ENCODE results near the gene NDUFA11.

- TF ChIP-seq CTCF (IDR thresholded peaks at IDR 0.05; ENCODE audit: borderline replicate concordance, extremely low read depth, low read length, poor library complexity, severe bottlenecking) (no peak), EZH2 (IDR thresholded peaks at IDR 0.05; ENCODE audit: borderline replicate concordance, low read depth, low read length, severe bottlenecking) (no peak)
These were observed 21.9 kb downstream of the NDUFA11 start for GRCh38 chr19:5881543-5882299.

All from DND-41 (cell line).